Activated T-helper 2 cell treated with anti-CD3 and anti-CD28 coated beads, Interferon-gamma antibody, Interleukin-2, Interleukin-4, amounts not matched to agents 10 μg/mL and 5 μg/mL and 100 μg/mL, durations not matched to agents 14 hours and 24 hours and 36 hours (primary cell): ENCODE data around the gene S100A9. TPM values are rescaled to one million over a fixed set of nuclear protein-coding genes. Genes with fewer than 3 reads are reported as not detected.

Experiments used
- DNase-seq: peaks from one replicate; pipeline ENCODE4 v3.0.0; 2021; ENCODE audit warnings: low spot score
- H3K27ac Mint-ChIP-seq: one replicate; pipeline ENCODE4 v1.8.0; 2021; ENCODE audit warnings: mixed read lengths
- H3K27me3 Mint-ChIP-seq: one replicate; pipeline ENCODE4 v1.8.0; 2021; ENCODE audit warnings: low read depth, mixed read lengths
- H3K36me3 Mint-ChIP-seq: one replicate; pipeline ENCODE4 v1.8.0; 2021; ENCODE audit warnings: low read depth, mixed read lengths
- H3K4me1 Mint-ChIP-seq: one replicate; pipeline ENCODE4 v1.8.0; 2021; ENCODE audit warnings: low read depth, mixed read lengths
- H3K4me3 Mint-ChIP-seq: one replicate; pipeline ENCODE4 v1.8.0; 2021; ENCODE audit warnings: low read depth, mild to moderate bottlenecking, moderate library complexity, mixed read lengths
- H3K9me3 Mint-ChIP-seq: one replicate; pipeline ENCODE4 v1.8.0; 2021; ENCODE audit warnings: mixed read lengths
- intact Hi-C: fragments of 100-400 bp; cut with micrococcal nuclease; formaldehyde crosslinking; loops from one replicate; pipeline ENCODE4 v1.15.1; 2023
- total RNA-seq: library from RNA; stranded (reverse); gene quantifications from 2 replicates; pipeline ENCODE4 v1.2.3, GENCODE V29; 2022

The S100A9 gene
- total RNA-seq, 1 donor from 2014 or later: not detected

DNA sequence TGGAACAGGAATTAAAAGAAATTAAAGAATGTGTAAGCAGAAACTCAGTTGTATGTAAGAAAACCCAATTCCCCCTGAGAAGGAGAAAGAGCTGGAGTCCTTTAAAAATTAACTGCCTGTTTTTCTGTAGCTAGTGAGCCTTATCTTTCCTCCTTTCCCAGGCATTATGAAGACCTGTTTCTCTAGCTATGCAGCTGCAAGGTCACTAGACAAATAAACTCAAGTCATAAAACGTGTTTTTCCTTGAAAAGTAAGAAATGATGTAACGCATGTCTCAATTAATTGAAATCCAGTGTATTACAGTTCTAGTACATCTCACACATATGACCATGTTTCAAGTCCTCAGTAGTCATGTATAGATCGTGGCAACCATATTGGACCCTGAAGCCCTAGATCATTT is 12.5 kb downstream of the S100A9 start:
- Mint-ChIP-seq H3K36me3 (no peaks in the 10 kb centered on the region), H3K27ac (no peak overlapping the region), H3K9me3 (no peaks in the 10 kb centered on the region), H3K4me3 (no peak overlapping the region), H3K4me1 (no peaks in the 10 kb centered on the region), H3K27me3 (peaks cover 4% of the 10 kb centered on the region)
- no peak for DNase-seq
- intact Hi-C loops: no loop called here

DNA sequence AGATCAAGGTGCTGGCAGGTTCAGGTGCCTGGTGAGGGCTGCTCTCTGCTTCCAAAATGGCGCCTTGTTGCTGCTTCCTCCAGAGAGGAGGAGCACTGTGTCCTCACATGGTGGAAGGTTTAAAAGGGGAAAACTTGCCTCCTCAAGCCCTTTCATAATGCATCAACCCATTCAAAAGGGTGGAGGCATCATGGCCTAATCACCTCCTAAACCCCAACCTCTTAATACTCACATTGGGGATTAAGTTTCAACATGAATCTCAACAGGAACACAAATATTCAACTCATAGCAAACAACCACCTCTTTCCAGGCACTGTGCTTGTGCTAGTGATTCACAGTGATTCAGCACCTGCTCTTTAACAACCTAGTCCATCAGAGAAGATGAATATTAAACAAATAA is 13.6 kb downstream of the S100A9 start:
- Mint-ChIP-seq H3K4me3 (no peak overlapping the region), H3K4me1 (no peaks in the 10 kb centered on the region), H3K9me3 (no peaks in the 10 kb centered on the region), H3K36me3 (no peaks in the 10 kb centered on the region), H3K27ac (no peak overlapping the region), H3K27me3 (peaks cover 4% of the 10 kb centered on the region)
- DNase-seq: no peak
- intact Hi-C loops: no loop called here

DNA sequence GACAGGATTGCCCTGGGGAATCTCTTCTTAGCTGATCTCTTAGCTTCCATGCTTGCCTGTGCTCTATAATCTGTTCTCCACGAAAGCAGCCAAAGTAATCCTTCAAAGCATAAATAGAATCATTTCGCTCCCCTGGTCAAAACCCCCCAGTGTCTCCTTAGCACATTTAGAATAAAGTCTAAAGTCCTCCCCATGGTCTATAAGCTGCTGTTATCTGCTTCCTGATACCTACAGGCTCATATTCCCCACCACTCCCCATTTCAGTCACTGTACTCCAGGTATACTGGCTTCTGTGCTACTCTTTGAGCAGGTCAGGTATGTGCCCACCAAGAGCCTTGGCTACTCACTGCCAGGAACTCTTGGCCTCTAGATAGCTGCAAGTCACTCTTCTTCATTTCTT is 14.9 kb downstream of the S100A9 start:
- Mint-ChIP-seq H3K4me3 (no peak overlapping the region), H3K27ac (no peak overlapping the region), H3K36me3 (no peaks in the 10 kb centered on the region), H3K4me1 (no peaks in the 10 kb centered on the region), H3K27me3 (peaks cover 9% of the 10 kb centered on the region), H3K9me3 (no peaks in the 10 kb centered on the region)
- no peak for DNase-seq
- intact Hi-C loops: no loop called here

DNA sequence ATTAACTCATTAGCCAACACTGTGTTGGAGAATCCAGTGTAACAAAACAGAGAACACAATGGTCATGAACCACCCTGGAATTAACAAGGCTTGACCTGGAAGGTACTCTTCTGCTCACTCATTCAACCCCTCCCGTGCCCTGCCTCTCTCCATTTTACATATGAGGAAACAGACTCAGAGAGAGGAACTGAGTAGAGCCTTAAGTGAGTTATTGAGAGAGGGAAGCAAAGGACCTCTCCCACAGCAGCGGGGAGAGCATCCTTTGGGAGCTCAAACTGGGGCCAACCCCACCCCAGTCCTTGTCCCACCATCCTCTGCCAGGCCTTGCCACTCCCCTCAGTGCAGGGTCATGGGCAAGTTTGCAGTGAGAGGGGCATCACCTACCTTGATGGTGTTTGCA is 16.4 kb downstream of the S100A9 start:
- Mint-ChIP-seq H3K36me3 (no peaks in the 10 kb centered on the region), H3K9me3 (no peaks in the 10 kb centered on the region), H3K4me3 (no peak overlapping the region), H3K27ac (no peak overlapping the region), H3K27me3 (peaks cover 14% of the 10 kb centered on the region), H3K4me1 (no peaks in the 10 kb centered on the region)
- intact Hi-C loops: no loop called here
- no peak for DNase-seq

DNA sequence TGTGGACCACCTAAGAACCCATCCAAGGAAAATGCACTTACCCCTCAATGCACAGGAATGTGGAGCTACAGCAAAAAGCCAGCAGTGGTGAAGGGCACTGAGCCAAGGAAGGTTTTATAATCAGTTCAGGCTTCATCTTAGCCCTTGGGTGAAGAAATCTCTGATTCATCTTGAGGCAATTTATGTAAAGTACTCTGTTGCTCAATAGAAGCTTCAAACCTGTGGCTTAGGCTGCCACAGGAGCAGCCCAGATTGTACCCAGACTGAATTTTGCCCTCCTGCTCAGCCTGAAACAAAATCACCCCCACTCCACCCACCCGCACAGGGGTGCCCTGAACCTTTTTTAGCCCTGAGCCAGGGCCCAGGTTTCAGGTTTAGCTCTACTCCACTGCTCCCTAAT is 17.9 kb downstream of the S100A9 start, which contains the start of gene S100A12:
Gene S100A12, minus strand, starts transcription at position 111 of the 400 bp plus-strand sequence. CDS start 1,029 bp downstream, outside the sequence.
- Mint-ChIP-seq H3K27me3 (peaks cover 14% of the 10 kb centered on the region), H3K4me1 (no peaks in the 10 kb centered on the region), H3K27ac (no peak within 1 kb of the TSS), H3K4me3 (no peak within 1 kb of the TSS), H3K9me3 (no peaks in the 10 kb centered on the region), H3K36me3 (no peaks in the 10 kb centered on the region)
- DNase-seq: no peak
- intact Hi-C loops: no loop called here

DNA sequence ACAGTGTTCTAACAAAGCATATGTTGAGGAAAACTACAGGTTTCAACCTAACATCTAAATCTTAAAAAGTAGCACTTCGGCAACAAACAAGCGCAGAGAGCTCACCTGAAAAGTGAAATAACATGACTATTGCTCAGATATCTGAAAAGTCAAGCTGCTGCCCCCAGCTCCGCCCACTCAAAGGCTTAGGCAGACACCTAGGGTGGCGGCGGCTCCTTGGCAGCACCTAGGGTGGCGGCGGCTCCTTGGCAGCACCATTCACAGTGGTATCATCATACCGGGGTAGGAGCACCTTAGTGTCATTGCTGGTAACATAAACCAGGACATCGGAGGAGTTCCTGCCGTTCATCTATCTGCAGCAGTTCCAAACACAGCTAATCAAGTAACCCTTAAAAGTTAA is 21.9 kb downstream of the S100A9 start:
- Mint-ChIP-seq H3K27me3 (peaks cover 20% of the 10 kb centered on the region), H3K27ac (no peak overlapping the region), H3K4me3 (no peak overlapping the region), H3K9me3 (no peaks in the 10 kb centered on the region), H3K36me3 (no peaks in the 10 kb centered on the region), H3K4me1 (no peaks in the 10 kb centered on the region)
- intact Hi-C loops: no loop called here
- no peak for DNase-seq

DNA sequence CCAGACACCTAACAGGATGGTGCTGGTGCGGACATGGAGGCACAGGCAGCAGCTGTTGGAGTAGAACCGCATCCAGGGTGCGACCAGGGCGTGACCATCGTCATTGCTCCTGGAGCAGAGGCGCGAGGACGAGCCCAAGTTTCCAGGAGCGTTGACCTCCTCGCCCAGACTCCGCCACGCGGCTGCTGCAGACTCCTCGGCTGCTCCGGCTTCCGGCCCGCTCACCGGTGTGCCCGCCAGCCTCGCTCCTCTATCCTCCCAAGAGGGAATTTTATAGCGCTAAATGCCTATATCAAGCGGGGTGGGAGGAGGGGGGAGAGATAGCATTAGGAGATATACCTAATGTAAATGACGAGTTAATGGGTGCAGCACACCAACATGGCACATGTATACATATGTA is 23.1 kb downstream of the S100A9 start:
- DNase-seq: no peak
- intact Hi-C loops: no loop called here
- Mint-ChIP-seq H3K27ac (no peak overlapping the region), H3K27me3 (peaks cover 20% of the 10 kb centered on the region), H3K36me3 (no peaks in the 10 kb centered on the region), H3K4me1 (no peaks in the 10 kb centered on the region), H3K9me3 (no peaks in the 10 kb centered on the region), H3K4me3 (no peak overlapping the region)

DNA sequence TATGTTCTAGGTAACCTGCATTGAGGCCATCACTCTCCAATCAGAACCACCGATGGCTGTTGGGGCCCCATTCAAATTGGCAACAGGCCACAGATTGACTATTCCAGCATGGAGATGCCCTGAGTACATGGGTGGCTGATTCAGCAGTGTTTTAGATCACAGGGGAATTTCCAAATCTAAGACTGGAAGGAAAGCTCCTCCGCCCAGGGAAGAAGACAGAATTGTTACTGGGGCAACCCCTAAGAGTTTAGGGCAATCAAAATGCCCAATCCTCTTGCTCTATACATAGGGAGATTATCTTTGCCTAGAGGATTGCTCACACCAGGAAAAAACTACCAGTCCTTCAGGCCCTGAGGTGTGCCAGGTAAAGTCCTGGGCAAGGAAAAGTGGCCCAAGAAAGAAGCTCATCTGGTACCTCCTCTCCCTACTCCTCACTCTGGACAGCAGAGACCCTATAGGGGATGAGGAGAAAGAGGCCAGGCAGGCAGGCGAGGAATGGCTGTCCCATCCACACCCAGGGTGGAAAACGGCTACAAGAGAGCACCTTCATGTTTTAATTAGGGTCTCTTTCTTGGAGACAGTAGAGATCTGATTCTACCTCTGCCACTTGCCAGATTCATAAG is 27.4 kb downstream of the S100A9 start:
- Mint-ChIP-seq H3K27ac (no peak overlapping the region), H3K9me3 (no peaks in the 10 kb centered on the region), H3K27me3 (peaks cover 11% of the 10 kb centered on the region), H3K4me3 (no peak overlapping the region), H3K36me3 (no peaks in the 10 kb centered on the region), H3K4me1 (peaks cover 4% of the 10 kb centered on the region)
- intact Hi-C loops: no loop called here
- no peak for DNase-seq

DNA sequence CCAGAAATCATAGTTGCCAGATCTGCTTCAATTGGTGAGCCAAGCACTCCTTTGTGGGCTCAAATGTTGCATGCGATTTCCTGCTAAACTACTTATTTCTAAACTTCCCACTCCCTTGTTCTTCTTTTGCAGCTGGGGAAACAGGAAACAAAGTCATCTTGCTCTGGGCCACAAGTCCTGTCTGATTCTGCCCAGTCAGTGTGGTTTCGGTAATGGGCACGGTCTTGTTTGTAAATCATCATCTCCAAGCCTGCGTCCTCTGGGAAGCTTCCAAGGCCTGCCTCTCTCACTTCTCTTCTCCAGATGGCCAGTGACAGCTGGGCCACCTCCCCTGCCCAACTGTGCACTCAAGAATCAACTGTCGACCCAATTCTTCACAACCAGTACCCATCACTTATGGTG is 28.8 kb downstream of the S100A9 start:
- intact Hi-C loops: no loop called here
- H3K27me3 Mint-ChIP-seq: peaks cover 9% of the 10 kb centered on the region
- no peak for DNase-seq
- H3K4me1 Mint-ChIP-seq: peaks cover 4% of the 10 kb centered on the region
- H3K9me3 Mint-ChIP-seq: no peaks in the 10 kb centered on the region
- no peaks in the 10 kb centered on the region for H3K36me3 Mint-ChIP-seq
- H3K4me3 Mint-ChIP-seq: no peak overlapping the region
- no peak overlapping the region for H3K27ac Mint-ChIP-seq

DNA sequence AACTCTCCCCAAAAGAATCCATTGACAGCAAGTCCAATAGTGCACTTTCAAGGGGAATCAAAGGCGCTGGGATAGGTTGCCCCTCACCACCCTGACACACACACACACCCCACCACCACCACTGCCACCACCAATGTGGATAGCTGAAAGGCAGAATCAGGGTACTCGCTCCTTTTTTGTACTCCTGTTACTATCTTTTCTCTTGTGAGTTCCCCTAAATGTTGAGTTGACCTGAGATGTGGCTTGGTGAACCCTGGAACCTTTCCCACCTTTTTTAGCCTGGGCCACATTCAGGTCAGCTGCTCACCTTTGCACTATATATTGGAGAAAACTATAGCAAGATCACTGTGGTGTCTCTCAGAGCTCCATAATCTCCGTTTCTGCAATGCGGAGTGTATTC is 29.3 kb downstream of the S100A9 start:
- Mint-ChIP-seq H3K27ac (no peak overlapping the region), H3K9me3 (no peaks in the 10 kb centered on the region), H3K36me3 (no peaks in the 10 kb centered on the region), H3K4me1 (peaks cover 4% of the 10 kb centered on the region), H3K4me3 (no peak overlapping the region), H3K27me3 (peaks cover 9% of the 10 kb centered on the region)
- intact Hi-C loops: no loop called here
- no peak for DNase-seq

DNA sequence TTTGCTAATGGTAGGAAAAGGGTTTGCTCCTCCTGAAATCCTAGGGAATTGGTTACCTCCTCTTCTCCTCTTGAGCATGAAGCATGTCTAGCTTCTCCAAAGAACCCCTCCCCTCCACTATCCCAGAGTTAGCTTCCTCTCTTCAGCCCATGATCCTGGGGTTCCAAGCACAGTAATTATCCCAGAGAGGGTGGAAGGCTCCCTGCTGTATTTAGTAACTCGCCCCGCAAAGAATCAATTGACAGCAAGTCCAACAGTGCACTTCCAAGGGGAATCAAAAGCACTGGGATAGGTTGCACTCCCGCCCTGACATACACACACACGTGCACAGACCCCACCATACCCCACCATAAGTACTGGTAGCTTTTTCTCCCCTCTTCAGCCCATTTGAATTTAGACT is 30.1 kb downstream of the S100A9 start:
- Mint-ChIP-seq H3K4me3 (no peak overlapping the region), H3K9me3 (no peaks in the 10 kb centered on the region), H3K36me3 (no peaks in the 10 kb centered on the region), H3K27me3 (peaks cover 7% of the 10 kb centered on the region), H3K27ac (no peak overlapping the region), H3K4me1 (peaks cover 4% of the 10 kb centered on the region)
- DNase-seq: no peak
- intact Hi-C loops: no loop called here

DNA sequence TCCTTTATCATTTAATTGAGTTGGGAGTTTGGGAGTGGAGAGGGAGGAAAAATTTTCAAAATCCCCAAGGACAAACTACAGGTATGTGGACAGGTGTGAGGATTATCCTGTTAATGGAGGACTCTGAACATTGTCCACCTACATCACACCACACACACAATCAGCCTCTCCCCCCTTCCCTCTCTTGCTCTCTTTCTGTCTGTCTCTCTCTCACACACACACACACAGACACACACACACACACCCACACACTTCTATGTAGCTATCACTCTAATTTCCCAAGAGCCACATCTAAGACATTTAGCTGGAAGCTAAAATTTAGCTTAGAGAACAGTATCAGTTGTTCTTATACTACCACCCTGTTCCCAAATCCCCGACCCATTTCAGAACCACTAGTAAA is 31.7 kb downstream of the S100A9 start:
- Mint-ChIP-seq H3K27ac (no peak overlapping the region), H3K9me3 (no peaks in the 10 kb centered on the region), H3K36me3 (no peaks in the 10 kb centered on the region), H3K4me3 (no peak overlapping the region), H3K4me1 (peaks cover 4% of the 10 kb centered on the region), H3K27me3 (peaks cover 2% of the 10 kb centered on the region)
- intact Hi-C loops: no loop called here
- no peak for DNase-seq

DNA sequence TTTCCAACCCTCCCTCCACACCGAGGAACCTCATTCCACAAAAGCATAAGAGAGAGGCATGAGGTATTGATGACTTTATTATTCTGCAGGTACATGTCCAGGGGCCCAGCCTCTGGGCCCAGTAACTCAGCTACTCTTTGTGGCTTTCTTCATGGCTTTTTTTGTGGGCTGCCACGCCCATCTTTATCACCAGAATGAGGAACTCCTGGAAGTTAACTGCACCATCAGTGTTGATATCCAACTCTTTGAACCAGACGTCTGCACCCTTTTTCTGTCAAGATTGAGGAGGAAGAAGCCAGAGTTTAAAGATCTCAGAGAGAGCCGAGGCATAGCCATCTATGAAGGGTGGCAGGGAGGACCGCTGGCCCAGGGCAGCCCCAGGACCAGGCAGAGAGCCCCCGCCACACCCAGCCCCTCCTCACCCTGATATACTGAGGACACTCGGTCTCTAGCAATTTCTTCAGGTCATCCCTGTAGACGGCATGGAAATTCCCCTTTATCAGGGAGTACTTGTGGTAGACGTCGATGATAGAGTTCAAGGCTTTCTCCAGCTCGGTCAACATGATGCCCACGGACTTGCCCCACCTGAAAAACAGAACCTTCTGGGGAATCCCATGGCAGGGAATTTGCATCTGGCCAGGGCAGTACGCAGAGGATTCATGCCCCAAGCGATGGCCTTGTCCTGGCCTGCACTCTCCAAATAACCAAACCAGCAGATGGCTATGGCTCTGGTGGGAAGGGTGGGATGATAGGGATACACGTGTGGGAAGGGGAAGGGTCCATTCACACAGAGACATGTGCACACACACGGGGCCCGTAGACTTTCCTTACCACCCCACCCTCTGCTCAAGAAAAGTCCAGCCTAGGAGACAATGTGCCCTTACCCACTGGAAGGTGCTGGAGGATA is 32.6 kb downstream of the S100A9 start:
- intact Hi-C loops: no loop called here
- H3K9me3 Mint-ChIP-seq: no peaks in the 10 kb centered on the region
- peaks cover 2% of the 10 kb centered on the region for H3K27me3 Mint-ChIP-seq
- no peak overlapping the region for H3K4me3 Mint-ChIP-seq
- no peak overlapping the region for H3K27ac Mint-ChIP-seq
- peaks cover 4% of the 10 kb centered on the region for H3K4me1 Mint-ChIP-seq
- H3K36me3 Mint-ChIP-seq: no peaks in the 10 kb centered on the region
- no peak for DNase-seq
